ENCODE results near the gene CPS1.

CPS1 gene

DNA sequence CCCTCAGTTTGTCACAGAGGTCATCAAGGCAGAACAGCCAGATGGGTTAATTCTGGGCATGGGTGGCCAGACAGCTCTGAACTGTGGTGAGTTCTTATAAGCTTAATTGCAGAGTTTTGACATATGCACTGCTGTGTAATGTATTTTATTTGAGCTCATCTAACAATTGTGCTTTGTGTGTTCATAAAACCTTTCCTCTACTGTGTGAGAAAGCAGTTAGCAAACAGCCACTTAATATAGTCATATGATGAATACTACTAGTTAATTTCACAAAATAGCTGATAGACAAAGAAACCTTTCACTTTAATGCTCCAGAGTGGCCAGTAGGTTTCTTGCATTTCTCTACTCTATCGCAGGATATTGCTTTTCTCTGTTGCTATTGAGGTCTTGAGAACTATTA lies 43.1 kb downstream of the CPS1 start (continued):
- TF ChIP-seq ZNF785 (tag by site-specific recombination; IDR thresholded peaks at IDR 0.05) (no peak), ZBTB8A (tag by site-specific recombination; IDR thresholded peaks at IDR 0.05) (no peak), ZNF341 (tag by site-specific recombination; IDR thresholded peaks at IDR 0.05; ENCODE audit: low read depth) (no peak), HOXD13 (CRISPR knock-in tag; IDR thresholded peaks at IDR 0.05; ENCODE audit: borderline replicate concordance) (no peak)

DNA sequence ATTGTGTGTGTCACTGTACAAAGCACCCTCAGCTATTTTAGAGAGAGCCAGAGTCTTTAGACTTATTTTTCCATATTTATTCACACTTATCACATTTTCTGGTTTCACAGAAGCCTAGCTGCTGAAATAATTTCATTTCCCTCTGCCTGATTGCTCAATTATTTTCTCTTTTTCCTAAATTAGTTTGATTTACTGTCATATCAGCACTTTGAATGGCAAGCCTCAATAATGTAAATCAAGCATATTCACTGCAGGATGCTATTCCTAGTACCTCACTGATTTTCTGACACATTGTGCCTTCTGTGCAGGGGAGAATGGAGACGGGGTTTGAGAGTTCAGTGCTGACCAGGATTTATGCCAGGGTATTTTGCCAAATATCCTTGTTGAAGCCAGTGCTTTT lies 48.3 kb downstream of the CPS1 start:
- POLR2A ChIA-PET = no interaction called here
- TF ChIP-seq, protein P1, sequence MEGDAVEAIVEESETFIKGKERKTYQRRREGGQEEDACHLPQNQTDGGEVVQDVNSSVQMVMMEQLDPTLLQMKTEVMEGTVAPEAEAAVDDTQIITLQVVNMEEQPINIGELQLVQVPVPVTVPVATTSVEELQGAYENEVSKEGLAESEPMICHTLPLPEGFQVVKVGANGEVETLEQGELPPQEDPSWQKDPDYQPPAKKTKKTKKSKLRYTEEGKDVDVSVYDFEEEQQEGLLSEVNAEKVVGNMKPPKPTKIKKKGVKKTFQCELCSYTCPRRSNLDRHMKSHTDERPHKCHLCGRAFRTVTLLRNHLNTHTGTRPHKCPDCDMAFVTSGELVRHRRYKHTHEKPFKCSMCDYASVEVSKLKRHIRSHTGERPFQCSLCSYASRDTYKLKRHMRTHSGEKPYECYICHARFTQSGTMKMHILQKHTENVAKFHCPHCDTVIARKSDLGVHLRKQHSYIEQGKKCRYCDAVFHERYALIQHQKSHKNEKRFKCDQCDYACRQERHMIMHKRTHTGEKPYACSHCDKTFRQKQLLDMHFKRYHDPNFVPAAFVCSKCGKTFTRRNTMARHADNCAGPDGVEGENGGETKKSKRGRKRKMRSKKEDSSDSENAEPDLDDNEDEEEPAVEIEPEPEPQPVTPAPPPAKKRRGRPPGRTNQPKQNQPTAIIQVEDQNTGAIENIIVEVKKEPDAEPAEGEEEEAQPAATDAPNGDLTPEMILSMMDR (tag by site-specific recombination; IDR thresholded peaks at IDR 0.05) = no peak
- no peak for TF ChIP-seq ZFP69B (tag by site-specific recombination; IDR thresholded peaks at IDR 0.05)
- TF ChIP-seq ZNF785 (tag by site-specific recombination; IDR thresholded peaks at IDR 0.05) = no peak
- TF ChIP-seq, protein P2, sequence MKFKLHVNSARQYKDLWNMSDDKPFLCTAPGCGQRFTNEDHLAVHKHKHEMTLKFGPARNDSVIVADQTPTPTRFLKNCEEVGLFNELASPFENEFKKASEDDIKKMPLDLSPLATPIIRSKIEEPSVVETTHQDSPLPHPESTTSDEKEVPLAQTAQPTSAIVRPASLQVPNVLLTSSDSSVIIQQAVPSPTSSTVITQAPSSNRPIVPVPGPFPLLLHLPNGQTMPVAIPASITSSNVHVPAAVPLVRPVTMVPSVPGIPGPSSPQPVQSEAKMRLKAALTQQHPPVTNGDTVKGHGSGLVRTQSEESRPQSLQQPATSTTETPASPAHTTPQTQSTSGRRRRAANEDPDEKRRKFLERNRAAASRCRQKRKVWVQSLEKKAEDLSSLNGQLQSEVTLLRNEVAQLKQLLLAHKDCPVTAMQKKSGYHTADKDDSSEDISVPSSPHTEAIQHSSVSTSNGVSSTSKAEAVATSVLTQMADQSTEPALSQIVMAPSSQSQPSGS (tag by site-specific recombination; IDR thresholded peaks at IDR 0.05; ENCODE audit: low read depth) = no peak
- TF ChIP-seq, protein P3, sequence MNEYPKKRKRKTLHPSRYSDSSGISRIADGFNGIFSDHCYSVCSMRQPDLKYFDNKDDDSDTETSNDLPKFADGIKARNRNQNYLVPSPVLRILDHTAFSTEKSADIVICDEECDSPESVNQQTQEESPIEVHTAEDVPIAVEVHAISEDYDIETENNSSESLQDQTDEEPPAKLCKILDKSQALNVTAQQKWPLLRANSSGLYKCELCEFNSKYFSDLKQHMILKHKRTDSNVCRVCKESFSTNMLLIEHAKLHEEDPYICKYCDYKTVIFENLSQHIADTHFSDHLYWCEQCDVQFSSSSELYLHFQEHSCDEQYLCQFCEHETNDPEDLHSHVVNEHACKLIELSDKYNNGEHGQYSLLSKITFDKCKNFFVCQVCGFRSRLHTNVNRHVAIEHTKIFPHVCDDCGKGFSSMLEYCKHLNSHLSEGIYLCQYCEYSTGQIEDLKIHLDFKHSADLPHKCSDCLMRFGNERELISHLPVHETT (tag by site-specific recombination; IDR thresholded peaks at IDR 0.05) = no peak
- TF ChIP-seq, protein P4, sequence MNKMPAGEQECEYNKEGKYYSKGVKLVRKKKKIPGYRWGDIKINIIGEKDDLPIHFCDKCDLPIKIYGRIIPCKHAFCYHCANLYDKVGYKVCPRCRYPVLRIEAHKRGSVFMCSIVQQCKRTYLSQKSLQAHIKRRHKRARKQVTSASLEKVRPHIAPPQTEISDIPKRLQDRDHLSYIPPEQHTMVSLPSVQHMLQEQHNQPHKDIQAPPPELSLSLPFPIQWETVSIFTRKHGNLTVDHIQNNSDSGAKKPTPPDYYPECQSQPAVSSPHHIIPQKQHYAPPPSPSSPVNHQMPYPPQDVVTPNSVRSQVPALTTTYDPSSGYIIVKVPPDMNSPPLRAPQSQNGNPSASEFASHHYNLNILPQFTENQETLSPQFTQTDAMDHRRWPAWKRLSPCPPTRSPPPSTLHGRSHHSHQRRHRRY (tag by site-specific recombination; IDR thresholded peaks at IDR 0.05) = no peak

DNA sequence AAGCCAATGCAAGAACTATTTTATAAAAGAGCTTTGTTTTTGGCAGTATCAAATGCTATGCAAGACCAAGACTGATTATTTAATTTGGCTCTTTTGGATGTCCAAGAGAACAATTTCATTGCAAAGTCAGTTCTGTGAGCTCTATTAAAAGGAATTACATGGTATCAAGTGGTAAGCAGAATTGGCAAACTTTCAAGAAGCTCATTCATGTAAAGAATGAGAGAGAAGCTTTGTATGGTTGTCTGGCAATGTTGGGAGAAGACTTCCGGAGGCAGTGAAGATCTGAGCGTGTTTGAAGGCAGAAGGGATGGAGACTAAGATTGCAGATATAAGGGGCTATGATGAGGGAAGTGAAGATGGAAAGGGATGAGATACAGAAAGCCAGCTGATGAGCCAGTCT lies 49.6 kb downstream of the CPS1 start:
- Histone ChIP-seq H3K9me3 (ENCODE audit: control insufficient read depth, insufficient read depth, low read depth, low read length) (no peaks in the 10 kb centered on the region), H3K27ac (ENCODE audit: extremely low read depth, low read depth, low read length) (no peak overlapping the region), H3K36me3 (ENCODE audit: control insufficient read depth in 2 of 2, insufficient read depth in 1 of 2, low read length in 2 of 2) (no peaks in the 10 kb centered on the region), H3K4me1 (ENCODE audit: control insufficient read depth, insufficient read depth, low read length) (no peaks in the 10 kb centered on the region), H3K4me3 (ENCODE audit: low read depth, low read length) (no peak overlapping the region)
- TF ChIP-seq ZNF48 (tag by site-specific recombination; IDR thresholded peaks at IDR 0.05) = no peak
- no peak for TF ChIP-seq ZNF510 (tag by site-specific recombination; IDR thresholded peaks at IDR 0.05; ENCODE audit: insufficient replicate concordance)
- TF ChIP-seq BCL11A (tag by site-specific recombination; IDR thresholded peaks at IDR 0.05; ENCODE audit: low read depth) = no peak
- TF ChIP-seq ZFP37 (tag by site-specific recombination; IDR thresholded peaks at IDR 0.05) = no peak
- TF ChIP-seq ZNF16 (tag by site-specific recombination; IDR thresholded peaks at IDR 0.05; ENCODE audit: low read depth) = no peak
- TF ChIP-seq ZNF629 (tag by site-specific recombination; IDR thresholded peaks at IDR 0.05) = no peak
- TF ChIP-seq ZNF2 (tag by site-specific recombination; IDR thresholded peaks at IDR 0.05) = no peak
- TF ChIP-seq ZNF366 (tag by site-specific recombination; conservative IDR thresholded peaks at IDR 0.05) = no peak
- no peak for TF ChIP-seq ZNF747 (tag by site-specific recombination; IDR thresholded peaks at IDR 0.05)
- CTCF ChIA-PET = interaction anchor here (1.0 kb wide), 1 partner anchor 12 kb away, joined by 3 read pairs; no protein-coding TSS in a partner anchor
- POLR2A ChIA-PET = no interaction called here

More for the DNA sequence above, 48.3 kb downstream of the CPS1 start:
- Histone ChIP-seq H3K9me3 (ENCODE audit: control insufficient read depth, insufficient read depth, low read depth, low read length) (no peaks in the 10 kb centered on the region), H3K27ac (ENCODE audit: extremely low read depth, low read depth, low read length) (no peak overlapping the region), H3K4me1 (ENCODE audit: control insufficient read depth, insufficient read depth, low read length) (no peaks in the 10 kb centered on the region), H3K4me3 (ENCODE audit: low read depth, low read length) (no peak overlapping the region), H3K36me3 (ENCODE audit: control insufficient read depth in 2 of 2, insufficient read depth in 1 of 2, low read length in 2 of 2) (no peaks in the 10 kb centered on the region)
- CTCF ChIA-PET = no interaction called here
